ENCODE data around the gene CPA1. TPM values are rescaled to one million over a fixed set of nuclear protein-coding genes. Genes with fewer than 3 reads are reported as not detected.
A peak's percentile ranks its signal among the peaks of the same experiment; 100 is the strongest.

The CPA1 gene
- total RNA-seq, 1 donor = 0.86 TPM

DNA sequence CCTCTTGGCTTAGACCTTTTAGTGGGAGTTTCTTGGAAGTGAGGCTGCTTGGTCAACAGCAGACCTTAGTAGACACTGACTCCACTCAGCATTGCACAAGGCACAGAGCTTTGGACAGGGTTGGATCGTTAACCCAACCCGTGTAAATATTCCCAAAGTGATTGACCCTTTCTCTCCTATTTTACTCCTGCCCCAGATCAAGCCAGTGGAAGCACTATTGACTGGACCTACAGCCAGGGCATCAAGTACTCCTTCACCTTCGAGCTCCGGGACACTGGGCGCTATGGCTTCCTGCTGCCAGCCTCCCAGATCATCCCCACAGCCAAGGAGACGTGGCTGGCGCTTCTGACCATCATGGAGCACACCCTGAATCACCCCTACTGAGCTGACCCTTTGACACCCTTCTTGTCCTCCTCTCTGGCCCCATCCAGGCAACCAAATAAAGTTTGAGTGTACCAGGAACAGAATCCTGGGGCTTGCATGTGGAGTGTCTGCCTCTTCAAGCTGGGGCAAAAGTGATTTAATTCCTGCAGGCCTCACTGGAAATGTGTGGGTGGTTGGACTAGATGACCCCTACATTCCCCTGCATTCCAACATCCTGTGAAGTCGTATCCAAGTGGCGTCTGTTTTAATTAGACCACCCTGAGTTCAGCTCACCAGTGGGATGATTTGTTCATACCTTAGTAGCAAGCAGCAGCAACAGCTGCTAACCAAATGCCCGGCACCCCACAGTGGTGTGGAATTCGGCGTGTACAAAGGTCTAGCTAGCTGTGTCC, 7.5 kb downstream of the CPA1 start:
- peak; percentile 77 for DNase-seq (ENCODE audit: low read depth)
- TF ChIP-seq, protein P1, sequence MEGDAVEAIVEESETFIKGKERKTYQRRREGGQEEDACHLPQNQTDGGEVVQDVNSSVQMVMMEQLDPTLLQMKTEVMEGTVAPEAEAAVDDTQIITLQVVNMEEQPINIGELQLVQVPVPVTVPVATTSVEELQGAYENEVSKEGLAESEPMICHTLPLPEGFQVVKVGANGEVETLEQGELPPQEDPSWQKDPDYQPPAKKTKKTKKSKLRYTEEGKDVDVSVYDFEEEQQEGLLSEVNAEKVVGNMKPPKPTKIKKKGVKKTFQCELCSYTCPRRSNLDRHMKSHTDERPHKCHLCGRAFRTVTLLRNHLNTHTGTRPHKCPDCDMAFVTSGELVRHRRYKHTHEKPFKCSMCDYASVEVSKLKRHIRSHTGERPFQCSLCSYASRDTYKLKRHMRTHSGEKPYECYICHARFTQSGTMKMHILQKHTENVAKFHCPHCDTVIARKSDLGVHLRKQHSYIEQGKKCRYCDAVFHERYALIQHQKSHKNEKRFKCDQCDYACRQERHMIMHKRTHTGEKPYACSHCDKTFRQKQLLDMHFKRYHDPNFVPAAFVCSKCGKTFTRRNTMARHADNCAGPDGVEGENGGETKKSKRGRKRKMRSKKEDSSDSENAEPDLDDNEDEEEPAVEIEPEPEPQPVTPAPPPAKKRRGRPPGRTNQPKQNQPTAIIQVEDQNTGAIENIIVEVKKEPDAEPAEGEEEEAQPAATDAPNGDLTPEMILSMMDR (IDR thresholded peaks at IDR 0.05; ENCODE audit: insufficient read depth, low read depth, low read length) = no peak
- H3K4me3 ChIP-seq (ENCODE audit: low read depth, low read length) = no peak overlapping the region

DNA sequence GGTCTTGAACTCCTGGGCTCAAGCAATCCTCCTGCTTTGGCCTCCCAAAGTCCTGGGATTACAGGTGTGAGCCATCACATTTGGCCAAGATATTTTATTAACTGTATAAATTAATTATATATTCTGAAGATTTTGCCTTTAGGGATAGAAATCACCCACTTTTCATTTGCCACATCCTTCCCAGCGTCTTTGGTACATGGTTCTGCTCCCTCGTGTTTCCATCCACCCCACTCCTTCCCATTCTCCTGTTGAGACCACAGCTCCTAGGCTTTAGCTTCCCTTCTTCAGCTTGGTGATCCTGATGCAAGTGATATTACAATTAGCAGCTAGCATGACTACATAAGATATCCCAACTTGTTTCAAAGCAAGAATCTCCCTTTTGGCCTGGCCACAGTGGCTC, 8.4 kb downstream of the CPA1 start:
- no peak for DNase-seq (ENCODE audit: low read depth)
- H3K4me3 ChIP-seq (ENCODE audit: low read depth, low read length) = no peak overlapping the region
- TF ChIP-seq, protein P1 (IDR thresholded peaks at IDR 0.05; ENCODE audit: insufficient read depth, low read depth, low read length) = no peak

DNA sequence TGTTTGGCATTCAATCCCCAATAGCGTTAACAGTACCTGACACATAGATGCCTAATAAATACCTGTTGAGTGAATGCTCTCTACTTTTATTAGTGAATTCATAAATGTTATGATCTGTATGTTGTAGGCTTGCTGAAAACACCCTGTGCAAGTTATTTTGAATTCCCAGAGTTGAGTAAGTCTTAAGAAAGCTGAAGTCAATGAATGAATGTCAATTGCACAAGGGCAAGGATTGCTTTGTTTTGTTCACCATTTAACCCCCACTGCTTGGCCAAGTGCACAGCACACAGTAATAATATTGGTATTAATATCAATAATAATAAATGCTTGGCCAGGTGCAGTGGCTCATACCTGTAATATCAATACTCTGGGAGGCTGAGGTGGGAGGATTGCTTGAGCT, 10.2 kb downstream of the CPA1 start:
- H3K4me3 ChIP-seq (ENCODE audit: low read depth, low read length) = no peak overlapping the region
- peak; percentile 44 for DNase-seq (ENCODE audit: low read depth)
- TF ChIP-seq, protein P1 (IDR thresholded peaks at IDR 0.05; ENCODE audit: insufficient read depth, low read depth, low read length) = no peak

DNA sequence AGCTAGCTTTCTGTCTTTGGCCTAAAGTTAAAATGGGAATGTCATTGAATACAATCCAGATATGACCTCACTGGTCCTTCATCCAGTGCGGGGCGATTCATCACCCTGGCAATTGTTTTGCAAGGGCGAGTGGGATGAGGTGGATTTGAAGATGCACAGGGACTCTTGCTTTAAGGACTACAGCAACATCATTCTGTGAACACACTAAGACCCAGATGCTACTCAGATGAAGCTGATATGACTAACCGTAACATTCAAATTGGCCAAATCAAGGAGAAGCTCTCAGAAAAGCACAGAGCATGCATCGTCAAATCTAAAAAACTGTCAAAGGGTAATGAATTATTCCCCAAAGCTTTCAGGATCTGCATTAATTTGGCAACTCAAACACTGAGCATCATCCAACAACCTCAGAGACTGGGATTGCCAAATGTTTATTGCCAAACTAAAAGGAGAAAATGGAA, 12.8 kb downstream of the CPA1 start:
- DNase-seq (ENCODE audit: low read depth) = peak; percentile 66
- H3K4me3 ChIP-seq (ENCODE audit: low read depth, low read length) = no peak overlapping the region
- TF ChIP-seq, protein P1 (IDR thresholded peaks at IDR 0.05; ENCODE audit: insufficient read depth, low read depth, low read length) = no peak

DNA sequence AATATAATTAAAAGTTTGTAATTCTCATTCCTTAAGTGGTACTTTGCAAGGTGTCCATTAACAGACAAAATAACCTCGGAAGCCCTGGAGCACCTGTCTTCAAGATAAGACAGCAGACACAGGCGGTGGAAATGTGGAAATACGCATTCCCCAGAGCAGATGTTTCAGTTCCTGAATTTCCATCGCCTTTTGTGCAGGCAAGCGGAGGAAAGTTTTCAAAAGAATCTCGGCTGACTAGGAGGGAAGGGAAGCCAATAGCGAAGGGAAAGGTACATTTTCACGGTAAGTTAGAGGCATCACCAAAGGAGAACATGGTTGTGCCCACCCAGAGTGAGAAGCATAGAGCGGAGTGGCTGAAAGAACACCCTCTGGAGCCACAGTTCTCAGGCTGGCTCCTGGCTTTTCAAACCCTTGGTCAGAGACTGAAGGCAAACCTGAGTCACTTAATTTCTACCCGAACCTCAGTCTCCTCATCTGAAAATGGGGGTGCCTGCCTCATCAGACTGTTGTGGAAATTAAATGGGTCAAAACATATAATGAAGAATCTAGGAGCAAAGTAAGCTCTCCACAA, 13.6 kb downstream of the CPA1 start:
- DNase-seq (ENCODE audit: low read depth) = peak; percentile 47
- TF ChIP-seq, protein P1 (IDR thresholded peaks at IDR 0.05; ENCODE audit: insufficient read depth, low read depth, low read length) = no peak
- no peak overlapping the region for H3K4me3 ChIP-seq (ENCODE audit: low read depth, low read length)

DNA sequence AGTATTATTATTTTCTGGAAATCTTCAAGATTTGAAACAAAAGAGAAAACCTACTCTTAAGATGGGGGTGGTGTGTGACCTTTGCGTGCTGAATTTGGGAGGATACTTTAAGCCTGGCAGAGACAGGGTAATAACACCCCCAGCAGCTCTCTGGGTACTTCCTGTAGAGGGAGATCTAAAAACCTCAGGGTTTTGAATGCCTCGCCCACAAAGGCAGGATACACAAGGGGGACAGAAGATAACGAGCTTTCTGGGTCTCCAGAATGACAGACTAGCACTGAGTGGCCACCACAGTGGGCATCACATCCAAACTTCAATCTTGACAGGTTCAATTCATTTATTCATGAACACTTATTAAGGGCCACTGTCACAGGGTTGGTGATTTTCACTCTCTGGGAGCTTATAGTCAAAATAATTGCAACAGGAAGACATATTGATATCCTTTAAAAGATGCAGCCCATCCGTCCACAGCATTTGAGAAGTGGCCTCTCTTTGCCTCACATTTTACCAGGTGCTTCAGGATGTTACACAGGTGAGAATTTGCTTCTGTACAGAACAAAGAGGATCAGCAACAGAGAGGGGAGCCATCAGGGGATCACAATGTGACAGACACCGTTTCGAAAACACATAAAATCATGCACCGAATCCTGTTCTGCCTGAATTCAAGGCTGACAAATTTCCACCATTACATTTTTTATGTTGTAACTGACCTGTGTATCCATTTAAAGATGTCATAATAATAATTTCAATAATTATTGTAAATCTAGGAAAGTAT, 14.3 kb downstream of the CPA1 start:
- DNase-seq (ENCODE audit: low read depth) = no peak
- TF ChIP-seq, protein P1 (IDR thresholded peaks at IDR 0.05; ENCODE audit: insufficient read depth, low read depth, low read length) = peak; percentile 3
- H3K4me3 ChIP-seq (ENCODE audit: low read depth, low read length) = no peak overlapping the region

Data from fibroblast of villous mesenchyme (primary cell).